G401.6 (cell line): ENCODE results near the gene DCAF7.
A peak's percentile ranks its signal among the peaks of the same experiment; 100 is the strongest.

Experiments
- FAIRE-seq: peaks from 2 replicates; lab custom pipeline; 2012; peaks lifted over from hg19 to GRCh38; lab: Jason Lieb, UNC

Gene DCAF7

DNA sequence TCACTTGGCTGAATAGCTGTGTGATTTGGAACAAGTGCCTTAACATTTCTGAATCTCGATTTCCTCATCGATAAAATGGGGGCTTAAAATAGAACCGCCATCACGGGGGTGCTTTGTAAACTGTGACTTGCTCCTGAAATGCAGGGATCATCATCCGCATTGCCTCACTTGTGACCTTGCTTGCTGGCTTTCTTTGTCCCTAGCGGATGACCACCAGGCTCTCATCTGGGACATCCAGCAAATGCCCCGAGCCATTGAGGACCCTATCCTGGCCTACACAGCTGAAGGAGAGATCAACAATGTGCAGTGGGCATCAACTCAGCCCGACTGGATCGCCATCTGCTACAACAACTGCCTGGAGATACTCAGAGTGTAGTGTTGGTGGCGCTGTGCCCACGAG lies 38.5 kb downstream of the DCAF7 start:
- no peak for FAIRE-seq

DNA sequence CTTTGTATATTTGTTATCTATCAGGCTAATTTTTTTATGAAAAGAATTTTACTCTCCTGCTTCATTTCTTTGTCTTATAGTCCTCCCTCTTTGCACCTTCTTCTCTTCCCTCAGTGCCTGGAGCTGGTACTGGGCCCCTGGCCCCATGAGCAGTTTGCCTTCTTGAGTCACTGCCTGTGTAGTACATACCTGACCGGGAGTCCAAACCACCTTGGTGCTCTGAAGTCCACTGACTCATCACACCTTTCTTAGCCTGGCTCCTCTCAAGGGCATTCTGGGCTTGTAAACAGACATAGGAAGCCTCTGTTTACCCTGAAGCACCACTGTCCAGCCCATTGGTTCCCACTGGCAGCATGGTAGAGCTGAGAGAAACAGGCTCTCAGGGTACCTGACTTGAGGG lies 39.4 kb downstream of the DCAF7 start:
- FAIRE-seq: no peak

DNA sequence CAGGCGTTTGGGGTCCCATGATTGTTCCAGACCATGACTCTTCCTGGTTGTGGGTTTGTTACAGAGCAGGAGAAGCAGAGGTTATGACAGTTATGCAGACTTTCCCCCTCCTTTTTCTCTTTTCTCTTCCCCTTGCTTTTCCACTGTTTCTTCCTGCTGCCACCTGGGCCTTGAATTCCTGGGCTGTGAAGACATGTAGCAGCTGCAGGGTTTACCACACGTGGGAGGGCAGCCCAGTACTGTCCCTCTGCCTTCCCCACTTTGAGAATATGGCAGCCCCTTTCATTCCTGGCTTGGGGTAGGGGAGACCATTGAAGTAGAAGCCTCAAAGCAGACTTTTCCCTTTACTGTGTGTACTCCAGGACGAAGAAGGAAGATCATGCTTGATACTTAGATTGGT lies 42.5 kb downstream of the DCAF7 start:
- no peak for FAIRE-seq

DNA sequence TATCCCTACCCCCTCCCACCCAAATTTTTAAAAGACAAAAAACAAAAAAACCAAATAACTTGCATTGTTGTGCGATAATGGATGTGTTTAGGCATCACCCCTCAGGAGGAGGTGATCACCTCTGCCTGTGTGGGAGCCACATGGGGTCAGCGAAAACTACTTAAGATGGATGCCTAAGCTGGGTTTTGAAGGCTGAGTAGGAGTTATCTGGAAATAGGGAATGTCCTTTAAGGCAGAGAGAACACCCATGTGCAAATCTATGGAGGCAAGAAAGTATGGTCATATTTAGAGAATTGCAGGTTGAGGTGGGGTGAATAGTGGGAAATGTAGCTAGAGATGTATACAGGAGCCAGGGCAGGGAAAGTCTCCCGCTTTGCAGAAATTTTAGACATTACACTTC lies 44.9 kb downstream of the DCAF7 start:
- FAIRE-seq: no peak

DNA sequence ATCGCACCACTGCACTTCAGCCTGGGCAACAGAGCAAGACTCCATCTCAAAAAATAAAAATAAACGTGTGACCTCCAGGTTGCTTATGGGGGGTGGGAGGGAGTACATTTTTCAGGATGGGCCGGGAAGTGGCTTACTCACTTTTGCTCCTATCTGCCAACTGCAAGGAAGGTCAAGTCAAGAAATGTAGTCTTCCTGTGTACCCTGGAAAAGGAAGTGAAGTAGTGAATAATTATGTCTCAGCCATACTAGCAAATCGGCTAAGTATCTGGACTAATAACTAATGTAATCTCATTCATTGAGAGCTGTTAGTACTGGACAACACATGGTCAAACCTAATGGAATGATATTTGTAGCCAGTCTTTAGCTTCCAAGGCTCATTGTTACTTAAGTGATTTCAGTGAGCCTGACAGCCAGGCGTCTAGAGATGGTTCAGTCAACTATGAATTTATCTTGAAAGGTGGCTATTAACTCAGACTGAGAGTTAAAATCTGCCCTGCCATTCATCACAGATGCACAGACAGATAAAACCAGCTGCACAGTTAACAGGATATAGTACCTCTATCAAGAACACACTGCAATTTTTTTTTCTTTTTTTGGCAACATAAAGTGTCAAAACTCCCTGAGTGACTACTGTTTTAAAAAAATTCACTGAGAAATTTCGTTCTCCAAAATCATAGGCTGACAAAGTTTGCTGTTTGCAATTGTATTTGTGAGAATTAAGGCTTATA lies 46.7 kb downstream of the DCAF7 start:
- no peak for FAIRE-seq

DNA sequence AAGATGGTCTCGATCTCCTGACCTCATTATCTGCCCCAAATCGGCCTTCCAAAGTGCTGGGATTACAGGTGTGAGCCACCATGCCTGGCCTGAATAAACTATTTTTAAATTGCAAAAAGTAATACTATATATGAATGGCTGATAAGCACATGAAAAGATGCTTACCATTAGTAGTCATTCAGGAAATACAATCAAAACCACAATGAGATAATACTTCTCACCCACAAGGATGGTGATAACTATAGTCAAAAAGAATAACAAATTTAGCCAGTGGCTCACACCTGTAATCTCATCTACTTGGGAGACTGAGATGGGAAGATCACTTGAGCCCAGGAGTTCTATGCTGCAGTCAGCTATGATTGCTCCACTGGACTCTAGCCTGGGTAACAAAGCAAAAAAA lies 48.0 kb downstream of the DCAF7 start:
- FAIRE-seq: no peak

DNA sequence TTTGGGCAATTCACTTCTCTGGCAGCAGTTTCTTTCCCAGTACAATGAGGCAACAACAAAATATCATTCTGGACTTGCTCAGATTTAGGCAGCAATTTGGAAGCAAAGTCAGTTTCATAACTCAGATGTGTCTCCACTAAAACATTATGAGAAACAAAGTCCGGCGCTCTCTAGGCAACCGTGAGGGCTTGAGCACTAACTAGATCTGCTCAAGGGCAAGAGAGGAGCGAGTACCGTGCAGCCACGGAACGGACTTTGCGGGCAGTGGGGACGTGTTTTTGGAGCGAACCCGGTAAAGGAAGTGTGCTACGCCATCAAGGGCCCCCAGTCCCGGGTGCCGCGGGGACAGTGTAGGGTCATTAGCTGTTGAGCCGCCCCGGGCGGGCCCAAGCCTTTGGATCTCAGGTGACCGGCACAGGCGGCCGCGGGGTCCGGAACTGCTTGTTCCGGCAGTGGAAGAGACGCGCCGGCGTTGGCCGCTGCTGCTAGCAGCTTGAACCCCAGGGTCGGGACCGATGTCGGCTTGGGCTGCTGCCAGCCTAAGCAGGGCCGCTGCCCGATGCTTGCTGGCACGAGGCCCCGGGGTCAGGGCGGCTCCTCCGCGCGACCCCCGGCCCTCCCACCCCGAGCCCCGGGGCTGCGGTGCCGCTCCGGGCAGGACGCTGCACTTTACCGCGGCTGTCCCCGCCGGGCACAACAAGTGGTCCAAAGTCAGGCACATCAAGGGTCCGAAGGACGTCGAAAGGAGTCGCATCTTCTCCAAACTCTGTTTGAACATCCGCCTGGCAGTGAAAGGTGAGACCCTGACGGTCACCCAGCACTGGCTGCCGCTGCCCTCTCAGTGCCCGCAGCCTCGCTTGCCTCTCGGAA lies 50.5 kb downstream of the DCAF7 start, which contains the start of gene TACO1:
TSS of gene TACO1 (plus strand) at position 327 of the 870 bp plus-strand sequence. CDS start at position 516, 189 bp downstream.
- FAIRE-seq: no peak

DNA sequence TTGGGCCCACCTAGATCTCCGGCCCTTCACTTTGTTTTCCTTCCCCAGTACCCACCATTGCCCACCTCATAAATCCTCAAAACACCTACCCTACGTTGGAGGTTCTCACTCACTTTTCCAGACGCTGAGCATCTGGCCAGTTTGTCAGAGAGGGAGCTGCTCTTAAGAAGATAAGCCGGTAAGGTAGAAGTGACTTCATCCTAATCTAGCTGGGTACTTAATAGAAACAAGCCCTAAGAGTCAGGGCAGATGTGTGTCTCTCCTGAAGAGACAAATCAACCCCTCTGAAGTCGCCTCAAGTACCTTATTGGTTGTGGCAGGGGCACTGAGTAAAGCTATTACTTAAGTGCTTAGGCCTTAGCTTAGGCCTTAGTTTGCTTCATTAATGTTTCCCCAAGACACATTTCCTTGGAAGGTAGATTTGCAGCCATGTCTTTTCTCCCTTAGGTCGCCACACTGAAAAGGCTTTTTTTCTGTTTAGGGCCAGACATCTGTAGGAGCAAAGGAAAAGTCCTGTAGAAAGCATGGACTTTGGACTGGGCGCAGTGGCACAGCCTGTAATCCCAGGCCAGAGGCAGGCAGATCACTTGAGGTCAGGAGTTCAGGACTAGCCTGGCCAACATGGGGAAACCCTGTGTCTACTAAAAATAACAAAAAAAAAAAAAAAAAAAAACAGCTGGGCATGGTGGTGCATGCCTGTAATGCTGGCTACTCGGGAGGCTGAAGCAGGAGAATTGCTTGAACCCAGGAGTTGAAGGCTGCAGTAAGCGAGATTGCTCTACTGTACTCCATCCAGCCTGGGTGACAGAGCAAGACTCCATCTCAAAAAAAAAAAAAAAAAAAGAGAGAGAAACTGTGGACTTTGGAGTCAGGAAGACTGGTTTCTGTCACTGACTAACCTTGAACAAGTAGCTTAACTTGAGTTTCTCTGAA lies 51.4 kb downstream of the DCAF7 start:
- no peak for FAIRE-seq

DNA sequence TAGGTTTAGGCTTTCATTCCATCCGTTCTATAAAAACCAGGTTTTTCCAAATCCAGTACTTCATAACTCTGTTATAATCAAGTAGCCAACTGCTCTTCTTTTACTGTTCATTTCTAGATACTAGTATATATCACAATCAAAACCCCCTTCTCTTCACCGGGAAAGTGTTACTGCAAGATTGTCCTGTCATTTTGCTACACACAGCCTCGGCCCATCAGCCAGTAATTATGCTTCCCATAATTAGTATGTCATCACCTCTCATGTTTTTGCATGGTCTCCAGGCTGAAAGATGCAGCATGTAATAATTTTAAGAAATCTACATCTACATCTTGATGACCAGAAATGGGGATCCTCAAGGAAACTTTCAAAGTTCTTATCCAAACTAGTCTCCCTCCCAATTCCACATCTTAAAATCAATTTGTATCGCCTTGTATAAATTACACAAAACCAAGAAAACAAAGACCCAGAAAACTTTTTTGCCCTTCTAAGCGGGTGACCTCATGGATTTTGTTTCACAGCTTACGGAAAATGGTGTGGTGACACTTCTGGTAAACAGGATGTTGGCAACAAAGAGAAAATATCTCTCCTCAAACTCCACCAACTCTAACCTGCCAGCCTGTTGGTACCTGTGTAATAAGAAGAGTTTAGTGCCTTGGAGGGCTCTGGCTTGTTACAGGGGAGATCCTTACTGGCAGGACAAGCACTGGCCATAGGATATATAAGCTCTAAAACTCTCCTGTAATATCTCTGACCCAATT lies 59.7 kb downstream of the DCAF7 start:
- no peak for FAIRE-seq

DNA sequence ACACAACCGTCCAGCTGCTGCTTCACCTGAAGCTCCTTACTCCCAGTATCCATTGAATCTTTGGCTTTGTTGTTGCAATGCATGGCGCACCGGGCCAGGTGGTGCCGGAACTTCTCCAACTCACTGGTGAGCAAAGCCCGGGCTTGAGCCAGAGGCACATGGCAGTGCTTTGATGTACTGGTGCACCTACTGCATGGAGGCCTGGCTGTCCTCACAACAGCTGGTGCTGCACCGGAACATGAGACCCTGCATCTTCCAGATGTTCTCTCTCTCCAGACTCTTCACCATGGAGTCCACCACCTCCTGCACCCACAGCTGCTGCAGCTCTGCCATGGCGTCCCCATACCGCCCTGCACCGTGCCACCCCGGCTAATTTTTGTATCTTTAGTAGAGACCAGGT lies 60.6 kb downstream of the DCAF7 start:
- no peak for FAIRE-seq

DNA sequence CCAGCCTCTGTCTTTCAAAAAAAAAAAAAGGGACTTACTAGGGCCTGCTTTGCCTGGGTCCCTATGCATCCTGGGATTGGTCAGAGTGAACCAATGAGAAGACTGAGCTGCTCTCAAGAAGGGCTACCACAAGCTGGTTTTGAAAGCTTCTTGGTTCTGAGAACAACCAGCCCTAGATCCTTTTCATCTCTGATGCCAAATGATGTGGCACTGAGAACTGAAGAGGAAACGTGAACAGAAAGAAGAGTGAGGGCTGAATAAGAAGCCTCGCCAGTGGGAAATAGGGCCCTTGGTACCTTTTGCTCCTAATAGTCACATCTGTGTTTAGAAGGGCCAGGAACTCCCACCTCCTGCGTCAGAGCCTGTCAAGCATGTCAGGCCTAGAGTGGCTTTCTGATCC lies 61.1 kb downstream of the DCAF7 start:
- FAIRE-seq: no peak

DNA sequence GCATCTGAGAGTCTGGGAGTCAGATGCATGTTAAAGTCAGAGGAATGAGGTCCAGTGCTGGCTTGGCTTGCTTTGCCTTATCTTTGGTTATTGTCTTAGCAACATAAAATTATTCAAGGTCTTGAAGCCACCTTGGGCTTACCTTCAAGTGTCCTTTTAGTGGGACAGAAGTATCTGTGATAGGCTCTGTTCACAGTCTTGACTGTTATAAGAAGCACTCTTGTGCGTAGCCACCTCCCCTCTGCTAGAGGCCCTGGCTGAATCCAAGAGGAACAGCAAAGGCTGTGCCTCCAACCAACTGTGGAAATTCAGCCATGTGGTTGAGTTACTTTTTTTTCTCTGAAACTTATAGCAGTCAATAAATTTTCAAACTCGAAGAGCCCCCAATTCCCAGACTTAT lies 63.4 kb downstream of the DCAF7 start:
- no peak for FAIRE-seq

DNA sequence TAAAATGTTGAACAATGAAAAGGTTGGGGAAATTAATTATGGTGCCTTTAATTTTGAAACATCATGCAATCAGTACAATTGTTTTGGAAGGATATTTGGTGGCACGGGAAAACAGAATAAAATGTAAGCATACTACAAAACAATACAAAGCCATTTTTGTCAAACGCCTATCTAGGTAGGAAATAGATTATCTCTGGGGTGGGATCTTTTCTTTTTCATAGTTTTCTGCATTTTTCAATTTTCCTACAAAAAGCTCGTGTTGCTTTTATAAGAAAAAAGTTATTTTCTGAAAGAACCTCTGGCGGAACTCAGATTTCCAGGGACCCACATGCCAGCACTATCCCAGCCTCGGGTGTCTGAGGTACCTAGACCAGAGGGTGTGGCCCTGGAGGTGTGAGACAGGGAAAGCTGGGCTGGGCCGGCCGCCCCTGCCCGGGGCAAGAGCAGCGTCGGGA lies 71.0 kb downstream of the DCAF7 start:
- no peak for FAIRE-seq

DNA sequence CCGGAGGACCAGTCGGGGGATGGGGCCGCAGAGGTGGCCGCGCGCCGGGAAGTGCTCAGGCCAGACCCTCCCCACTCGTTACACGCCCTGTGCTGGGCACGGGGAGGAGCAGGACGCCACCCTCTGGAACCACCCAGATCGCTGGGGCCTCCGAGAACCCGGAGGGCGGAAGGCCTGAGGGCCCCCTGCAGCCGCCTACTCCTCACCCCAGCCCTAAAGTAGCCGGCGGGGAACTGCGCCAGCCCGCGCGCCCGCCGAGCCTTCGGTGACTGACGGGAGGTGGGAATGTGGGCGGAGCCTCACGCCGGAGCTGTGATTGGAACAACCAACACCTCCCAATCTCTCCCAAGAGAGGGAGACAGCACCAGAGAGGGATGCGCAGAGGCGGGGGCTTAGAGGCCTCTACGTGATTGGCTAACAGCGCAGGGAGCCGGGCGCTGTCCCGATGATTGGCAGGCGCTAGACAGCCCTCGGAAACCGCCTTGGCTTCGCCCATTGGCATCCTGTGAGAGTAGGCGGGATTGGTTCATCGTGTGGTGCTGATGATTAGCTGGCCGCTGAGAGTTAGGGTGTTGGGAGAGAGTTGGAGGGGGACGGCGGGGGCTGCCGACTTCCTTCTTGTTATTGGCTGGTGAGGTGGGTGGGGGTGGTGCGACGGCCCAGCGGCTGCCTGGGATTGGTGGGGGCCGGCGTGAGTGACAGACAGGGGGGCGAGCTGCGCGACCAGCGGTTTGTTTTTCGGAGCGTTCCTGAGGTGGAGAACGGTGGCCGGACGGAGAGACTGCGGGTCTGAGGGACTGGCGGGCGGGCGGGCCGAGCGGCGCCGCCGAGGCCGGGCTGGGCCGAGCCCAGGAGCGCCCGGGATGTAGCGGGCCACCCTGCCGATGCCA lies 71.7 kb downstream of the DCAF7 start, which contains the start of gene MAP3K3:
TSS of gene MAP3K3 (plus strand) at position 734 of the 890 bp plus-strand sequence. CDS start 343 bp downstream, outside the sequence.
- peak; percentile 98 for FAIRE-seq

DNA sequence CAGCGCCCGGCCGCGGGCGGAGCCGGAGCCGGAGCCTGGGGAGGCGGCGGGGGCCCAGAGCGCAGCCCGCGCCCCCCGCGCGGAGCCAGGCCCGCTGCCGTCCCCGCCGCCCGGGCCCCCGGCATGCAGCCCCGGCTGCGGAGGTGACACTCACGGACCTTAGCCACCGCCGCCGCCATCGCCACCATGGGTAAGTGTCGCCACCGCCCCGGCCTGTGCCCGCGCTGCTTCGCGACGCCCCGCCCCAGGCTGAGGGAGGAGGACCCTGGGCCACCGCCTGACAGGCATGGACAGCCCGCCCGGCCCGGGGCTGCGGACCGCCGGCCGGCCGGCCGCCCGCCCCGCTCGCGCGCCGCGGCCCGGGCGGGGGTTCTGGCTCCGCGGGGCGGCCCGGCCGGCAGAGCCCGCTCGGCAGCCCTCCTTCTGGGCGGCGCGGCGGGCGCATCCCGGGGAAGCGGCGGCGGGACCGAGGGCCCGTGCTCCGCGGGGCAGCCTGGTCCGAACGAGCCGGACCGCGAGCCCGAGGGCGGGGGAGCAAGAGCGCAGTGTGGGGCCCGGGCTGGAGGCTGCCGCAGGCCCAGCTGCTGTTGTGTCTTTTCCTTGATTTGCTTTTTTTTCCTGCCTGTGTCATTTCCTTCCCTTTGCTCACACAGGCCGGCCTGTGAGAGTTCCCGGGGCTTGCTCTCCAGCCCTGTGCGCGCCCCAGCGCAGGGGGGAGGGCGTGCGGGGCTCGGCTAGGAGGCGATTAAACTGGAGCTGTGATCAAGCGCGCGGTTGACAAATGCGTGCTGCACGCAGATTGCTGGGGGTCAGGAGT lies 72.5 kb downstream of the DCAF7 start:
- no peak for FAIRE-seq

DNA sequence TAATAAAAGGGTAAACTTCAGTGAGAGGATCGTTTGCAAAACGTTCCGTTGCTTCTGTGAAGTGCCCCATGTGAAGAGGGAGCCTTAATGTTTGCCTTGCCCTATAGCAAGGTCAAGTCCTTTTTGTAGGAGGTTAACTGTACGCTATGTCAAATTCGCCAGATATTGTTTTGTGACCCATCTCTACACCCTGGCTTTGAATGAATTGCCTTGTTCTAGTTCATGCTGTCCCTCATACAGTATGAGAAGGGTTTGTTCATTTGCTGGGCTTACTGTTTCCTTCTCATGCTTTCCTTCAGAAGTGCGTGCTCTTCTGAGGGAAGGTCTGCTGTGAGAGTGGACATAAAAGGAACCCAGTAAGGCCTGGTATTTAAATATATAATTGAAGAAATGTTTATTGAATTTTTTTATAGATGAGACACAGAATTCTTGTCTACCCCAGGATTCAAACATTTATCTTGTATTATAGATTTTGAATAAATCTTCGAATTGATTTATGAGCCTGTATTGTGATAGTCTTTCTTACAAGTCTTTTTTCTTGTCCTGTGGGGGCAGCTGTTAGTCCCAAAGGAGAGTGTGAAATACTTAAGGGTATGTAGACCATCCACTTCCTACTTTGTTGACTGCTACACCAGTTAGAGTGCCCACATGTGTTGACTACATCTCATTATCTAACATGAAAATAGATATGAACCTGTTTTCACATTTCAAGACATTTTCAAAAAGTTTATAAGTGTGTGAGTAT lies 73.7 kb downstream of the DCAF7 start:
- FAIRE-seq: no peak

DNA sequence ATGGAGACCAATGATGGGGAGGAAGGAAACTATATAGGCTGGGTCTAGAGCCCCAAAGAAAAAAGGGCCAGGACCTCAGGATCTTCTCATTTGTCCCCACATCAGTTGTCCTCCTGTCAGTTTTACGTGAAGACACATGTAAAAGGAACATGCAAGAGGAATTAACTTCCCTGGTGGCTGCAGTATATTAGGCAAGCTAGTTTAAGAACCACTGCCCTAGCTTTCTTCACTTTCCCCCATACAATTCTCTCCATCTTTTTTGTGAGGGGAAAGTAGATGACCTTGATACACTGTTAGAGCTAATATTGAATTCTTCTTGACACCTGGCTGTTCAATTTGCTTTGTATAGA lies 74.2 kb downstream of the DCAF7 start:
- FAIRE-seq: no peak

DNA sequence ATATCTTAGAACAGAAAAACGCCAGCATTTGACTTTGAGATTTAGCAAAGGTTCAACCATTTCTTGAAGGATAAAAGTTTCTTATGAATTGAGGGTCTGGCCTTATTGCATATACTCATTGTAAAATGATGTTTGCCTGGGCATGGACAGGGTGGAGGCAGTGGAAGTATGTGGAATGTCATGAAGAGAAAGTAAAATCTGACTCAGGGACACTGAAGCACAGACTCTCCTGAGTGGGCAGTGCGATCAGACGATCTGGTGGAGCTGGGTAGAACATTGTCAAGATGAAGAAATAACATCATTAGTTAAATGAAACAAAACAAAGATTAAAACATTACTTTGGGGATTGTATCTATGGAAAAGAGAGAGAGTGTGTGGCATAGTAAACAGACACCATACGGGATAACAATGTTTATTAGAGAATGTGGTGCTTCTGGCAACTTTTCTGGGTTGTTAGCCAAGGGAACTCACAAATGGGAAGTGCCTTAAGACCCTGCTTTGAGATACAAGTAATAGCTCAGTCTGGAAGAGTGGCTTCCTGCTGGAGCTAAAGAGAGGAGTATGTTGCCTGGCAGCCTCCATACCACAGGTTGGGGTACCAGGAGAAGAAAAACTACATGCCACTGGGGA lies 76.4 kb downstream of the DCAF7 start:
- FAIRE-seq: no peak
